NCI-H748 treated with DMSO at 0.1 percent for 48 hours (cell line): Measurements from ENCODE around the gene IMPACT.
A peak's percentile ranks its signal among the peaks of the same experiment; 100 is the strongest.

Experiments
- DNase-seq: peaks from one replicate; lab custom pipeline; 2025; lab: John Stamatoyannopoulos, UW

Gene IMPACT

GRCh38 chr18:24426398-24427294 is at the start of gene IMPACT:
Gene IMPACT (plus strand): TSS chr18:24426670. CDS start chr18:24426757, 87 bp downstream.
- peak; percentile 72 for DNase-seq

GRCh38 chr18:24378598-24378997 is 47.9 kb upstream of the IMPACT start:
- no peak for DNase-seq

DNA sequence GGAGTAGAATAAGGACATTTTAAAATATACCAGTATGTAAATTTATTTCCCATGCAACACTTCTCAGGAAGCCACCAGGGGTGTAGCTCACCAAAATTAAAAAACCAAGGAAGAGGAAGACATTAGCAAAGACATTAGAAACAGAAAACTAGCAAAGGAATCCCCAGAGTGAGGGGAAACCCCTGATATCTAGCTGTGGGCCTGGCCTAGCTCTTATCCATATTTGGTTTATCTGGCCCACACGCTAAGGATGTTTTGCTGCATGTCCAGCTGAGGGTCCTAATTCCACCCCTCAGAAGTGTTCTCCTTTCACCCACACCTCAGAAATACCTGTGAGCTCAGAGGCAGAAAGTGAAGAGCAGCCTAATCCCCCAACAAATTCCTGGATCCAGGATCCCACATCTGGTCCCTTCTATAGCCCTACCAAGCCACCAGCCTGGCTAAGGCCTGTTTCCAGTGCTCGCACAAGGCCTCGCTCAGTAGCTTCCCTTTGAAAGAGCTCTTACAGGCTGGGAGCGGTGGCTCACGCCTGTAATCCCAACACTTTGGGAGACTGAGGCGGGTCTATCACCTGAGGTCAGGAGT is 46.2 kb upstream of the IMPACT start:
- no peak for DNase-seq

- DNase-seq, result no peak
Measured at GRCh38 chr18:24381126-24381525, 45.3 kb upstream of the IMPACT start.

DNA sequence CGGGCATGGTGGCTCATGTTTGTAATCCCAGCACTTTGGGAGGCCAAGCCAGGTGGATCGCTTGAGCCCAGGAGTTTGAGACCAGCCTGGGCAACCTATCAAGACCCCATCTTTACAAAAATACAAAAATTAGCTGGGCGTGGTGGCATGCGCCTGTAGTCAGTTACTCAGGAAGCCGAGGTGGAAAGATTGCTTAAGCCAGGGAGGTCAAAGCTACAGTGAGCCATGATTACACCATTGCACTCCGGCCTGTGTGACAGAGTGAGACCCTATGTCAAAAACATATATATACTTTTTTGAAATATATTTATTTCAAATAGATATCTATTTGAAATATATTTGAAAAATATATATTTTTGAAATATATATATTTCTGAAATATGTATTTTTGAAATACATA is 39.8 kb upstream of the IMPACT start:
- DNase-seq, result no peak

DNA sequence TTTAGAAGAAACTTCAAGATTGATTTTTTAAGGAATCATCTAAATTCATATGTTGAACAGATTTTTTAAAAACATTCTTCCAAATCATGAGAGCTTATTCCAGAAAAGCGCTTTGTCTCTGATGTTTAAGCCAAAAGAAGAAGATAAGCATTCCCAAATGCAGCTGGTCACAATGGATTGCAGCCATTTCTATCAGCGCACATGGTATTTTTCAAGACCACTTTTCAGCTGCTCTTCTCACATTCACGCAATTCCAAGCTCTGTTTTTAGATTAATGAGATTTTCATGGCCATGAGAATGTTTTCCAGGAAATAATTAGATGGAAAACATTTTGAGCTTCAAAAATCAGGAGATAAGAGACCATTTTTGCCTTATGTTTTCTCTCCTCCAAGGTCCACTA is 37.5 kb upstream of the IMPACT start:
- no peak for DNase-seq

DNA sequence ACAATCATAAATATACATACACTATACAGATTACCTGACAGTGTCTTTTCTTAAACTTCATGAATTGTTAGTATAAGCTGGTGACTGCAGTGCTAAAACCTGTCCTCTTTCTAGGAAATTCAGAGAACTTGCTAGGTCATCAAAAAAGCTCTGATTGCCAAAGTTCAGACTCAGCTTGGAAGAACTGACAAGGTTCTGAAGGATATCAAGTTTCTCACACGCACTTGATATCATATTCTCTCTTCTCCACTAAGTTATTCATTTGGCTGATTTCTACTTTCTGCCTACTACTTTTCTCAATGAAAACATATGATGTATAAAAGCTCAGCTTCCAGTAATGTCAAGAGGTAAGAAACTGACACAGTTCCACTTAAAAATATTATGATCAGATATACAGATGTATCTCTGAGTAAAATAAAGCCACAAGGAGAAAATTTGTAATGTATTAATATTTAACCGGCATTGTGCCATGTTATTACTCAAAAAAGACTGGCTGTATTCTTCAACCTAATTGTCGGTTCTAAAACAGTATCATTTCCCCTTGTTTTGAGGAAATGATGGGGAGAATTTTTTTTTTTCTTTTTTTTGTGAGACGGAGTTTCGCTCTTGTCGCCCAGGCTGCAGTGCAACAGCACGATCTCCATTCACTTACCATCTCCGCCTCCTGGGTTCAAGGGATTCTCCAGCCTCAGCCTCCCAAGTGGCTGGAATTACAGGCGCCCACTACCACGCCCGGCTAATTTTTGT is 31.2 kb upstream of the IMPACT start:
- no peak for DNase-seq

GRCh38 chr18:24396082-24396633 is 30.3 kb upstream of the IMPACT start:
- DNase-seq, result no peak

- DNase-seq, result peak; percentile 36
Measured at GRCh38 chr18:24397131-24397693, 29.3 kb upstream of the IMPACT start.

GRCh38 chr18:24397694-24398368 is 28.6 kb upstream of the IMPACT start, which contains the start of gene OSBPL1A:
Gene OSBPL1A (minus strand): TSS chr18:24397824. CDS start chr18:24377533, 20,291 bp downstream.
- peak; percentile 82 for DNase-seq

- no peak for DNase-seq
Measured at GRCh38 chr18:24398540-24398939, 27.9 kb upstream of the IMPACT start.

DNA sequence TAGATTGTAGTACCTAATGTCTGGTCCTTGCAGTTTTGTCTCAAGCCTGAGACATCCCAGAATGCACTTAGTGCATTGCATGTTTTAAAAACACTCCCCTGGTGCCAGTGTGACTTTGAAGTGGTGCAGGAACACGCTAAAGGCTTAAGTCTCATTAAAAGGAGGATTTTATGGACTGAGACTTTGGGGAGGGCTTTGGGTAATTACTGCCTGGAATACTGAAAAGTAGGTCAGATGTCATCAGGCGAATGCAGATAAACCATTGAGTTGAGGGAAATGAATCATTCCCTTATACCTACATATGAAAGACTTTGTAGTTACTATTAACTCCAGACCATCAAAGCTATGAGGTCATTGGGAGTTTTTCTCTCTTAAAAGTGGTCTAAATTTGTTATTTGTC is 25.9 kb upstream of the IMPACT start:
- no peak for DNase-seq

DNA sequence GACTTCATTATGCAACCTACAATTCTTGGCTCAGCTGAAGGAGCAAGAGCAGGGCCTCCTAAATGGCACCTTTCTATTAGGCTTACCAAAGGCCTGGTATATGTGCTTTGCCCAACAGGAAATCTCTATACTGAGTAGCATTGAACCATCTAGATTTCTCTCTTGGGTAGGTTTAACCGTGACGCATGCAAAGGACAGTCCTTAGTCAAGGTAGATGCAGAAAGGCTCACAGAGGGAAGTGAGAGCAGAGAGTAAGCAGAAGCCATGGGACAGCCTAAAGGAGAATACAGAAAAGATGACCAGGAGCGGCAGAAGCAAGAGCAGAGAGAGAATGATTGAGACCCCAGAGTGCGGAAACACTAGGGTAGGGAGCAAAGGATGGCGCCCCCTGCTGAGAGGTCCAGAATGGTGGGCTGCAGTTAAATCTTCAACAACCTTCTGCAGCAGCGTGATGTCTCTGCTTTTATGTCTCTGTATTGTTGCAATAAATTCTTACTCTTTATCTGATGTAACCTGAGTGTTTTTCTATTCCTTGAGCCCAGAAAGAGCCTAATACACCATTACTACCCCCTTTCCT is 24.2 kb upstream of the IMPACT start:
- DNase-seq, result no peak

DNA sequence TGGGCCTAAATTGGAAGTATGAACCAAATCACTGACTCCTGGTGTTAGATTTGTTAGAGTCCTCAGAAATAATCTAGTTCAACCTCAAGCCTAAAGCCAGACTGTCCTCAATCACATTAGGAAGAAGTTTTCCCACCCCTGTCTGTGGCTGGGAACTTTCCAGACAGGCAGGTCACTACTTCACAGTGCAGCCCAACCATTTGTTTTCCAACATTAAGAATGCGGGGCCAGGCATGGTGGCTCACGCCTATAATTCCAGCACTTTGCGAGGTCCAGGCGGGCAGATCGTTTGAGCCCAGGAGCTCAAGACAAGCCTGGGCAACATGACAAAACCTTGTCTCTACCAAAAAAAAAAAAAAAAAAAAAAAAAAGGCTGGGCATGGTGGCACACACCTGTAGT is 23.4 kb upstream of the IMPACT start:
- no peak for DNase-seq

DNA sequence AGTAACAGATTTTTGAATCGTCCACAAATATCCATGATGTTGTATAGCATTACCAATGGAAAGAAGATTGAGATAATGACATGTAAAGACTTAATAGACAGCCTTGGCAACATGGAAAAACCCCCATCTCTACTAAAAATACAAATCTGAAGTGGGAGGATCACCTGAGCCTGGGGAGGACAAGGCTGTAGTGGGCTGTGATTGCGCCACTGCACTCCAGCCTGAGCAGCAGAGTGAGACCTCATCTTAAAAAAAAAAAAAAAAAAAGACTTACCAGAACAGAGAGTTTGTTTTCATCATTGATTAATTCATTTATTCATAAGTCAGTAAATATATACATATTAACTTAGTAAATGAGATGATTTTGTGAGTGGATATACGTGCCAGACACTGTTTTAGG is 21.9 kb upstream of the IMPACT start:
- DNase-seq, result no peak

DNA sequence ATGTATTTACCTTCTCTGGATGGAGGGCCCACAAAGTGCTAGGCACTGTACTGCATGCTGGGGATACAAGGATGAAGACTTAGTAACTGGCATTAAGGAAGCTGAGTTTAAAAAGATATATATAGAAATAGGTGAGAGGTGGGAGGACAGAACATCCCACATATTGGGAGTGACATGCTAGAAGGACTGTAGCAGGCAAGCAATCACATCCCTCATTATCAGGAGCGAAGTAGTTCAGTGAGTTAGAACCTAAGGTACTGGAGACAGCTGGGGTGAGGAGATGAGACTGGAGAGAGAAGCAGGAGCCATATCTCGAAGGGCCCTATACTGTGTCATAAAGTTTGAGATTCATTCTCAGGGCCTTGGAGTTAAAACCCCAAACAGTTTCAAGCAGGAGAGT is 18.0 kb upstream of the IMPACT start:
- DNase-seq, result no peak

DNA sequence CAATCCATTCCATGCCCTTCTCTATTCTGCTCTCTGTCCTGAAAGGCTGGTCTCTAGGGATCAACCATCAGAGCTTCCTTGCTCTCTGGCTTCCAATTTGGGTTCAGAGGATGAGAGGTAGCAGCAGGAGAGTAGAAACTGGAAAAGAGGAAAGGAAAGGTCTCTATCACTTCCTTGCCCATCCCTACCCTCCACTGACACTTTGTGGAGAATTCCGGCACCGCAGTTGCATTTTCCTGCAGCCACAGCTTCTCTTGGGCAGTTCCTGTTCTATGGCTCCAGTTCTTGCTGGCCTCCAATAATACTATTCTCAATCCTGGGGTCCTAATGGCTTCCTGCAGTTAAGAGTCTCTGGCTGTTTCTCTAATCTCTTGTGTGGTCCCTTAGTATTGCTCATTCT is 13.3 kb upstream of the IMPACT start:
- no peak for DNase-seq

DNA sequence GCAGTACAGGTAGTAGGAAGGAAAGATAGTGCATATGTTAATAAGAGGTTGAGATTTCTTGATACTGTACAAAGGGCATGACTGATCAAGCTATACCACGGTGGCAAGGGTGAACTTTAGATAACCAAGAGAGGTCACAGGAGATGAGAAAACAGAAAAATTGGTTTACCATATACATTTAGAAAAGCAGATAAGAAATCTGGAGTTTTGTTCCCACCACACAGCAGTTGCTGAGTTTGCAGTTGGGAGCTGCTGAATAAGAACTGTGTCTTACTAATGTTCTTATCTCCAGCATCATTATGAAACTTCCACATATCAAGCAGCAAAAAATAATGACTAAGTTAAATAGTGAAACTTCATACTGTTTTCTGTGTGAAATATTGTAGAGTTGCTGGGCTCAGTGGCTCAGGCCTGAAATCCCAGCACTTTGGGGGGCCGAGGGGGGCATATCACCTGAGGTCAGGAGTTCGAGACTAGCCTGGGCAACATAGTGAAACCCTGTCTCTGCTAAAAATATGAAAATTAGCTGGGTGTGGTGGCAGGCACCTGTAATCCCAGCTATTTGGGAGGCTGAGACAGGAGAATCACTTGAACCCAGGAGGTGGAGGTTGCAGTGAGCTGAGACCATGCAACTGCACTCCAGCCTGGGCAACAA is 12.0 kb upstream of the IMPACT start:
- no peak for DNase-seq

DNA sequence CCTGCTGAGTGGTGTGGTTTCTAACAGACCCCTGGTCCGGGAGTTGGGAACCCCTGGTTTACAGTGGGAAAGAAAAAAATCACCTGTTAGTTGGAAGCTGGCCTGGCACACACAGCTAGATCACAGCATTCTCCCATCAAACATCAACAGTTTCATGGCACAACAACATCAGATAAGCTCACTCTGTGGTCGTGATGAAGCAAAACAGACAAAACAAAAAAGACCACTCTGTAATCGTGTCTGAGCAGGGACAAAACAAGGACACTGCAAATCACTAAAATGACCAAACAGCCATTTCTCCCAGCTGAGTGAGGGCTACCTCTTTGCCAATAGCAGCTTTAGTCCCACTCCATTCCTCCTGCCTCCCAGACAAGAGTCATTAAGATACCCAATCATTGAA is 9.0 kb upstream of the IMPACT start:
- DNase-seq, result no peak

- no peak for DNase-seq
Measured at GRCh38 chr18:24420551-24420950, 5.9 kb upstream of the IMPACT start.

GRCh38 chr18:24421831-24422230 is 4.6 kb upstream of the IMPACT start:
- DNase-seq, result no peak
